K562 (cell line): ENCODE measurements around the gene PDCD11. TPM values are rescaled to one million over a fixed set of nuclear protein-coding genes. Genes with fewer than 3 reads are reported as not detected.

ENCODE experiments used
- ATAC-seq: fragments of 200-7000 bp; cut with Tn5 transposase; 3 replicates; pipeline ENCODE4 v1.9.1; 2020; ENCODE audit warnings: moderate library complexity
- BruUV-seq: library from RNA; stranded (reverse); fragments of 400-500 nt; replicated peaks from 2 replicates; lab custom pipeline; 2021; lab: Mats Ljungman, UMichigan
- CTCF ChIA-PET: fragments of 300-600 bp; formaldehyde crosslinking; extraction: SDS; loops from one replicate; lab custom pipeline; 2021; ENCODE audit warnings: low intra/inter-chr PET ratio; lab: Yijun Ruan, JAX
- POLR2A ChIA-PET: fragments of 300-600, 350-650 bp; sonication (Branson Sonifier 250); formaldehyde crosslinking; extraction: SDS; loops from one replicate; lab custom pipeline; 2021; ENCODE audit warnings: antibody characterized with exemption, inconsistent platforms; lab: Yijun Ruan, JAX
- DNase-seq, 4 experiments: peaks; one replicate each; pipeline versions ENCODE4 v3.0.0 to v3.0.0-alpha.2; 2011 to 2018; ENCODE audit warnings: low spot score in 3 of 4, mixed read lengths in 3 of 4; ENCODE audit errors: extremely low read depth in 1 of 4
- FAIRE-seq: peaks from 2 replicates; lab custom pipeline; 2011; peaks lifted over from hg19 to GRCh38; lab: Jason Lieb, UNC
- H2AFZ ChIP-seq: 2 replicates; pipeline ENCODE4 v1.6.0; 2011; ENCODE audit warnings: low read depth, low read length, control low read depth, inconsistent platforms
- H3K27ac ChIP-seq: fragments of 200-600 bp; 3 replicates; pipeline ENCODE4 v1.8.0; 2011; ENCODE audit warnings: low read depth, mild to moderate bottlenecking, control low read depth, inconsistent platforms, low read length, moderate library complexity, mixed read lengths; ENCODE audit errors: extremely low read depth
- H3K27me3 ChIP-seq, 2 experiments: fragments of 300-600 bp in 1 of 2; 2 replicates in 1 of 2; 3 replicates in 1 of 2; pipeline versions ENCODE4 v1.6.0 to v1.8.0; 2011; ENCODE audit warnings: inconsistent platforms in 2 of 2, low read length in 2 of 2, mild to moderate bottlenecking in 1 of 2, mixed read lengths in 1 of 2, moderate library complexity in 1 of 2; ENCODE audit not compliant: control insufficient read depth in 2 of 2, insufficient read depth in 2 of 2
- H3K36me3 ChIP-seq: fragments of 300-600 bp; 3 replicates; pipeline ENCODE4 v1.8.0; 2011; ENCODE audit warnings: mild to moderate bottlenecking, low read length, inconsistent platforms; ENCODE audit not compliant: control insufficient read depth, insufficient read depth
- H3K4me1 ChIP-seq, 2 experiments: fragments of 200-600 bp in 1 of 2; replicated peaks in 1 of 2; 2 replicates in 1 of 2; 3 replicates in 1 of 2; pipeline versions ENCODE4 v1.5.1 to v1.8.0; 2011; ENCODE audit warnings: inconsistent platforms in 2 of 2, low read length in 2 of 2, mild to moderate bottlenecking in 1 of 2, mixed read lengths in 1 of 2, moderate library complexity in 1 of 2; ENCODE audit not compliant: control insufficient read depth in 2 of 2, insufficient read depth in 2 of 2
- H3K4me2 ChIP-seq: 2 replicates; pipeline ENCODE4 v1.6.1; 2011; ENCODE audit warnings: low read length, control low read depth, inconsistent platforms, mixed read lengths; ENCODE audit not compliant: insufficient read depth
- H3K4me3 ChIP-seq: fragments of 200-600 bp; sonication (generic), shearing (Covaris generic); 2 replicates; pipeline ENCODE4 v1.5.1; 2016; ENCODE audit warnings: control low read depth, inconsistent platforms
- H3K79me2 ChIP-seq: fragments of 200-600 bp; 3 replicates; pipeline ENCODE4 v1.8.0; 2011; ENCODE audit warnings: low read length, inconsistent platforms; ENCODE audit not compliant: control insufficient read depth, insufficient read depth
- H3K9ac ChIP-seq, 2 experiments: 2 replicates each; pipeline versions ENCODE4 v1.6.0 to v1.6.1; 2011; ENCODE audit warnings: low read depth in 2 of 2, low read length in 2 of 2, control low read depth in 1 of 2, inconsistent platforms in 1 of 2, mild to moderate bottlenecking in 1 of 2, mixed read lengths in 1 of 2; ENCODE audit not compliant: insufficient read depth in 1 of 2
- H3K9me1 ChIP-seq: one replicate; pipeline ENCODE4 v1.6.0; 2011; ENCODE audit warnings: inconsistent platforms, mild to moderate bottlenecking, low read length, moderate library complexity; ENCODE audit not compliant: control insufficient read depth, insufficient read depth
- H3K9me3 ChIP-seq: replicated peaks from 2 replicates; pipeline ENCODE4 v1.5.1; 2011; ENCODE audit warnings: low read depth, low read length, inconsistent platforms; ENCODE audit not compliant: control insufficient read depth, insufficient read depth
- H4K20me1 ChIP-seq: replicated peaks from 2 replicates; pipeline ENCODE4 v1.6.1; 2011; ENCODE audit warnings: low read length, inconsistent platforms, mixed read lengths; ENCODE audit not compliant: control insufficient read depth, insufficient read depth
- ARID1B ChIP-seq: fragments of 450-650 bp; IDR thresholded peaks from 2 replicates; pipeline ENCODE4 v1.6.1; 2016; ENCODE audit warnings: antibody characterized with exemption, mild to moderate bottlenecking, inconsistent platforms
- BHLHE40 ChIP-seq: IDR thresholded peaks from 2 replicates; pipeline ENCODE4 v1.6.1; 2011; ENCODE audit warnings: low read length, improper control_type of control experiment
- BRF1 ChIP-seq: IDR thresholded peaks from 3 replicates; pipeline ENCODE4 v1.6.1; 2011; ENCODE audit warnings: borderline replicate concordance, mild to moderate bottlenecking; ENCODE audit not compliant: insufficient read length; ENCODE audit errors: extremely low read depth
- CHD1 ChIP-seq: fragments of 200-600 bp; sonication (generic); IDR thresholded peaks from one replicate; pipeline ENCODE4 v1.6.1; 2012; ENCODE audit warnings: mild to moderate bottlenecking, moderate library complexity, low read length, inconsistent platforms
- ETV6 ChIP-seq, 3 experiments: fragments of 150-350 bp in 1 of 3; sonication (generic) in 1 of 3; formaldehyde crosslinking in 1 of 3; IDR thresholded peaks; 2 replicates each; pipeline versions ENCODE4 v1.6.1 to v1.8.0; 2014 to 2022; ENCODE audit warnings: borderline replicate concordance in 2 of 3, low read depth in 2 of 3, antibody characterized with exemption in 1 of 3, low read length in 1 of 3, mild to moderate bottlenecking in 1 of 3, missing genetic modification reagents in 1 of 3
- FOXK2 ChIP-seq, 2 experiments: fragments of 450-650 bp; IDR thresholded peaks in 1 of 2; conservative IDR thresholded peaks in 1 of 2; 2 replicates each; pipeline ENCODE4 v1.6.1; 2016; ENCODE audit warnings: low read depth in 2 of 2, mild to moderate bottlenecking in 1 of 2
- HDAC6 ChIP-seq: IDR thresholded peaks from 2 replicates; pipeline ENCODE4 v1.6.1; 2012; ENCODE audit warnings: low read depth, mild to moderate bottlenecking, control low read depth, inconsistent platforms, low read length, moderate library complexity
- JUND ChIP-seq, 2 experiments: IDR thresholded peaks; 2 replicates in 1 of 2; 3 replicates in 1 of 2; pipeline ENCODE4 v1.6.1; 2011; ENCODE audit warnings: borderline replicate concordance in 2 of 2, low read depth in 2 of 2, low read length in 2 of 2, improper control_type of control experiment in 1 of 2, missing biosample characterization in 1 of 2, missing genetic modification characterization in 1 of 2, missing genetic modification reagents in 1 of 2
- PTTG1 ChIP-seq: fragments of 450-650 bp; IDR thresholded peaks from 2 replicates; pipeline ENCODE4 v1.6.1; 2016; ENCODE audit warnings: low read depth, mild to moderate bottlenecking, missing genetic modification characterization, missing compliant biosample characterization
- RBBP5 ChIP-seq: fragments of 200-600 bp; sonication (generic); IDR thresholded peaks from 2 replicates; pipeline ENCODE4 v1.6.1; 2012; ENCODE audit warnings: borderline replicate concordance, mild to moderate bottlenecking, low read length, control low read depth, inconsistent platforms; ENCODE audit not compliant: insufficient read depth, poor library complexity, severe bottlenecking
- SRSF1 ChIP-seq: fragments of 200-400 bp; formaldehyde crosslinking; IDR thresholded peaks from 2 replicates; pipeline ENCODE4 v1.6.1; 2017; ENCODE audit warnings: mild to moderate bottlenecking, low read depth, low read length, moderate library complexity
- TEAD2 ChIP-seq: fragments of 450-650 bp; IDR thresholded peaks from 2 replicates; pipeline ENCODE4 v1.6.1; 2016; ENCODE audit warnings: missing genetic modification characterization, control low read depth, missing compliant biosample characterization
- USF2 ChIP-seq: sonication (generic); formaldehyde crosslinking; IDR thresholded peaks from 2 replicates; pipeline ENCODE4 v1.5.0; 2020; ENCODE audit warnings: missing genetic modification reagents
- ZBTB1 ChIP-seq: sonication (generic); formaldehyde crosslinking; IDR thresholded peaks from 2 replicates; pipeline ENCODE4 v1.8.1; 2023; ENCODE audit warnings: missing genetic modification reagents, low read depth, mild to moderate bottlenecking, borderline replicate concordance
- ZNF408 ChIP-seq: fragments of 250-450 bp; sonication (Bioruptor Pico); IDR thresholded peaks from 2 replicates; pipeline ENCODE4 v1.4.0; 2020; ENCODE audit warnings: low read depth, mild to moderate bottlenecking, moderate library complexity
- WGBS: fragments of 100-300 bp; shearing (Covaris generic); methylation state at CpG from one replicate; pipeline ENCODE4 v1.1.6; 2016; ENCODE audit warnings: low coverage, mixed read lengths; ENCODE audit not compliant: insufficient coverage; ENCODE audit errors: missing lambda C conversion rate; 5-methylcytosine and 5-hydroxymethylcytosine counted together
- in situ Hi-C: fragments of 300-500 bp; cut with MboI; formaldehyde crosslinking; loops from 4 replicates; pipeline ENCODE4 v1.15.0; 2018; ENCODE audit warnings: inconsistent platforms, mixed read lengths
- intact Hi-C: fragments of 100-400 bp; cut with micrococcal nuclease; formaldehyde crosslinking; loops from 2 replicates; pipeline ENCODE4 v1.14.2; 2022
- polyA plus RNA-seq, 8 experiments: library from polyadenylated mRNA; depleted of rRNA in 4 of 8; stranded (reverse) in 5 of 8; unstranded in 3 of 8; fragments of >200 nt; fragmentation: Nextera tagmentation in 2 of 8; fragmentation: Illumina TruSeq in 1 of 8; extraction: Ambion mirVana in 2 of 8; extraction: Trizol in 1 of 8; gene quantifications; 2 replicates each; pipeline versions ENCODE4 v1.2.1 to v1.2.3, GENCODE V29; 2011 to 2014; ENCODE audit warnings: inconsistent platforms in 1 of 8, missing spikeins in 1 of 8
- total RNA-seq, 7 experiments: library from RNA; depleted of rRNA in 6 of 7; stranded (reverse); fragments of >200 nt in 6 of 7; fragmentation: Illumina TruSeq in 2 of 7; extraction: Trizol in 2 of 7; gene quantifications; 2 replicates each; pipeline versions ENCODE4 v1.2.1 to v1.2.3, GENCODE V29; 2011 to 2021; ENCODE audit warnings: low replicate concordance in 1 of 7
- TF ChIP-seq, protein P1 (sequence below), 2 experiments: fragments of 450-650 bp in 1 of 2; sonication (generic) in 1 of 2; formaldehyde crosslinking in 1 of 2; IDR thresholded peaks in 1 of 2; conservative IDR thresholded peaks in 1 of 2; 2 replicates each; pipeline versions ENCODE4 v1.6.1 to v1.8.1; 2016 to 2023; ENCODE audit warnings: mild to moderate bottlenecking in 2 of 2, moderate library complexity in 2 of 2, inconsistent platforms in 1 of 2, missing genetic modification reagents in 1 of 2
- TF ChIP-seq, protein P2 (sequence below): sonication (generic); formaldehyde crosslinking; IDR thresholded peaks from 2 replicates; pipeline ENCODE4 v1.9.0; 2022; ENCODE audit warnings: mild to moderate bottlenecking, missing genetic modification reagents

The PDCD11 gene
- total and polyA plus RNA-seq, 9 of the 15 experiments (the other 6 are each of a cell fraction or from before 2014, with no cell fraction given) = 14.8 to 73.8 (median 50.0) TPM

DNA sequence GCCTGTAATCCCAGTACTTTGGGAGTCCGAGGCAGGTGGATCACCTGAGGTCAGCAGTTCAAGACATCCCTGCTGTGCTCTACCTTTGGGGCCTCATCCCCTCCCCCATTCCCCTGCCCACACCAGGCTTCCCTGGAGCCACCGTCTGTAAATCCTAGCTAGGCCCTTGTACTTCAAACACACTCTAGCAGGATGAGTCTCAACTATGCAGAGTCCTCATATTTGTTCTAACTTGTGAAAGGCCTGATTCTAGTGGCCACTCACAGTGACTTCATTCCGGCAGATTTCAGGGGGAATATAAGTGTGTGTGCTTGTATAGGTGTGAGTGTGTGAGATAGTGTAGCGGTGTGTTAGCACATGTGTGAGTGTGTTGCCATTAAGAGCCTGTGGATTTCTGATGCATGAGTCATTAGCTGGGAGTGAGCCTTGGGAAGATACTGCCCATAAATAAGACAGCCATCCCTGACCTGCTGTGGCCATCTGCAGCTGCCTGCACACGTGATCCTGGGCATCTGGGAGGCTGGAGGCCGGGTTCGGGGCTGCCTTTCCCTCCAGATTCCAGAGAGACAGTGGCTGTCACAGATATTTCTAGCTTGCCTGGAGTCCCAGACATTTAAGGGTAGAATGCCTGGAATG lies 95.4 kb downstream of the PDCD11 start:
- Histone ChIP-seq H3K4me3 (no peak overlapping the region), H4K20me1 (no peaks in the 10 kb centered on the region; the same call in 1 of the 2 replicates), H3K79me2 (no peaks in the 10 kb centered on the region), H3K27ac (no peak overlapping the region), H3K36me3 (no peaks in the 10 kb centered on the region), H3K9me1 (no peaks in the 10 kb centered on the region), H3K9ac (no peak overlapping the region), H3K4me2 (no peak overlapping the region), H3K27me3 (peaks cover 11 to 46% of the 10 kb centered on the region in 2 experiments; a peak in 4 of 5 replicates), H3K4me1 (peaks cover 0 to 14% of the 10 kb centered on the region in 2 experiments; a peak in 2 of 5 replicates), H2AFZ (no peak overlapping the region), H3K9me3 (no peaks in the 10 kb centered on the region)
- in situ Hi-C loops = no loop called here
- ATAC-seq = 0 out of 3 replicates have a peak, but pooled peaks have one; percentile 26
- DNase-seq = peak in 1 of 4 experiments; percentile 12
- WGBS = 8% methylated on average over 6 of the region's 7 CpGs
- intact Hi-C loops = no loop called here
- no TSS peak for BruUV-seq
- CTCF ChIA-PET = no interaction called here
- POLR2A ChIA-PET = interaction anchor here (0.7 to 0.8 kb wide), 2 partner anchors 16 to 101 kb away, joined by 3 to 4 read pairs; no protein-coding TSS in a partner anchor
- FAIRE-seq = no peak
- no peak for TF ChIP-seq PTTG1 (tag)
- TF ChIP-seq ZBTB1 (CRISPR knock-in tag) = no peak
- no peak for TF ChIP-seq TEAD2
- TF ChIP-seq JUND (IDR thresholded peaks at IDR 0.05; ENCODE audit: borderline replicate concordance, low read depth, low read length) = peak; percentile 64
- peak; percentile 49; the same call in 2 of the 3 replicates for TF ChIP-seq JUND (tag; IDR thresholded peaks at IDR 0.05; ENCODE audit: borderline replicate concordance, low read depth, low read length)
- 0 out of 2 replicates have a peak, but pooled peaks have one; percentile 10 for TF ChIP-seq ARID1B
- no peak for TF ChIP-seq FOXK2 (conservative IDR thresholded peaks at IDR 0.05 in 1 of 2, IDR thresholded peaks at IDR 0.05 in 1 of 2; ENCODE audit: low read depth in 2 of 2)
- TF ChIP-seq, protein P1, sequence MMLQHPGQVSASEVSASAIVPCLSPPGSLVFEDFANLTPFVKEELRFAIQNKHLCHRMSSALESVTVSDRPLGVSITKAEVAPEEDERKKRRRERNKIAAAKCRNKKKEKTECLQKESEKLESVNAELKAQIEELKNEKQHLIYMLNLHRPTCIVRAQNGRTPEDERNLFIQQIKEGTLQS (IDR thresholded peaks at IDR 0.05) = peak; percentile 66
- TF ChIP-seq, protein P1 (CRISPR knock-in tag; conservative IDR thresholded peaks at IDR 0.05) = no peak
- TF ChIP-seq ETV6 (IDR thresholded peaks at IDR 0.05; ENCODE audit: borderline replicate concordance in 1 of 2, low read depth in 2 of 2, low read length in 1 of 2) = no peak
- TF ChIP-seq ETV6 (CRISPR knock-in tag; IDR thresholded peaks at IDR 0.05; ENCODE audit: borderline replicate concordance) = no peak
- TF ChIP-seq BHLHE40 = peak; percentile 26; the same call in 1 of the 2 replicates
- TF ChIP-seq USF2 (CRISPR knock-in tag) = peak; percentile 27; the same call in 1 of the 2 replicates
- TF ChIP-seq BRF1 = no peak
- TF ChIP-seq, protein P2, sequence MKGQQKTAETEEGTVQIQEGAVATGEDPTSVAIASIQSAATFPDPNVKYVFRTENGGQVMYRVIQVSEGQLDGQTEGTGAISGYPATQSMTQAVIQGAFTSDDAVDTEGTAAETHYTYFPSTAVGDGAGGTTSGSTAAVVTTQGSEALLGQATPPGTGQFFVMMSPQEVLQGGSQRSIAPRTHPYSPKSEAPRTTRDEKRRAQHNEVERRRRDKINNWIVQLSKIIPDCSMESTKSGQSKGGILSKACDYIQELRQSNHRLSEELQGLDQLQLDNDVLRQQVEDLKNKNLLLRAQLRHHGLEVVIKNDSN (CRISPR knock-in tag) = peak; percentile 55
- no peak for TF ChIP-seq ZNF408 (CRISPR knock-in tag)
- TF ChIP-seq RBBP5 = no peak
- no peak for TF ChIP-seq SRSF1
- TF ChIP-seq CHD1 = no peak
- no peak for TF ChIP-seq HDAC6
